ENCODE measurements around the gene ATPAF2. TPM values are rescaled to one million over a fixed set of nuclear protein-coding genes. Genes with fewer than 3 reads are reported as not detected.

The ATPAF2 gene
- polyA plus RNA-seq, 1 donor from 2014 or later, result 41.5 TPM

GRCh38 chr17:18055597-18055996 is 16.6 kb upstream of the ATPAF2 start:
- no peaks in the 10 kb centered on the region for H3K9me3 Mint-ChIP-seq
- no peak overlapping the region for H3K4me3 Mint-ChIP-seq
- no peaks in the 10 kb centered on the region for H3K4me1 Mint-ChIP-seq
- H3K36me3 Mint-ChIP-seq, result peaks cover 4% of the 10 kb centered on the region
- H3K27me3 Mint-ChIP-seq, result no peaks in the 10 kb centered on the region
- no peak overlapping the region for H3K27ac Mint-ChIP-seq

GRCh38 chr17:18045691-18046350 is 6.9 kb upstream of the ATPAF2 start:
- Mint-ChIP-seq H3K27me3 (no peaks in the 10 kb centered on the region), H3K27ac (peak overlapping the region in 1 of 3 donors; percentile 63), H3K36me3 (peaks cover 1% of the 10 kb centered on the region), H3K4me3 (no peak overlapping the region), H3K9me3 (no peaks in the 10 kb centered on the region), H3K4me1 (peaks cover 3 to 8% (median 5%) of the 10 kb centered on the region in 3 donors)

GRCh38 chr17:18044609-18045008 is 5.6 kb upstream of the ATPAF2 start:
- Mint-ChIP-seq H3K27me3 (no peaks in the 10 kb centered on the region), H3K9me3 (no peaks in the 10 kb centered on the region), H3K36me3 (no peaks in the 10 kb centered on the region), H3K4me3 (peak overlapping the region in 1 of 4 donors; percentile 19), H3K4me1 (peaks cover 5 to 16% (median 11%) of the 10 kb centered on the region in 3 donors), H3K27ac (no peak overlapping the region)

GRCh38 chr17:18043491-18043890 is 4.5 kb upstream of the ATPAF2 start:
- H3K27ac Mint-ChIP-seq, result peak overlapping the region in 1 of 3 donors; percentile 43
- H3K27me3 Mint-ChIP-seq, result no peaks in the 10 kb centered on the region
- H3K4me3 Mint-ChIP-seq, result peak overlapping the region in 1 of 4 donors; percentile 93
- H3K36me3 Mint-ChIP-seq, result no peaks in the 10 kb centered on the region
- no peaks in the 10 kb centered on the region for H3K9me3 Mint-ChIP-seq
- H3K4me1 Mint-ChIP-seq, result peaks cover 5 to 18% (median 10%) of the 10 kb centered on the region in 3 donors

GRCh38 chr17:18042983-18043382 is 4.0 kb upstream of the ATPAF2 start:
- Mint-ChIP-seq H3K27ac (peak overlapping the region in 1 of 3 donors; percentile 43), H3K9me3 (no peaks in the 10 kb centered on the region), H3K4me1 (peaks cover 10 to 22% (median 14%) of the 10 kb centered on the region in 3 donors)

GRCh38 chr17:18041776-18042175 is 2.8 kb upstream of the ATPAF2 start:
- Mint-ChIP-seq H3K36me3 (no peaks in the 10 kb centered on the region), H3K4me3 (peak overlapping the region in 1 of 4 donors; percentile 93), H3K27ac (peak overlapping the region in 1 of 3 donors; percentile 91), H3K9me3 (no peaks in the 10 kb centered on the region), H3K27me3 (no peaks in the 10 kb centered on the region), H3K4me1 (peaks cover 20 to 31% (median 23%) of the 10 kb centered on the region in 3 donors)

More at GRCh38 chr17:18042983-18043382, 4.0 kb upstream of the ATPAF2 start:
- Mint-ChIP-seq H3K4me3 (peak overlapping the region in 1 of 4 donors; percentile 93), H3K36me3 (no peaks in the 10 kb centered on the region), H3K27me3 (no peaks in the 10 kb centered on the region)

- Mint-ChIP-seq H3K4me1 (peaks cover 20 to 37% (median 23%) of the 10 kb centered on the region in 3 donors), H3K9me3 (no peaks in the 10 kb centered on the region), H3K27me3 (no peaks in the 10 kb centered on the region), H3K4me3 (peak overlapping the region; percentile 85 to 94 (median 93)), H3K27ac (peak overlapping the region; percentile 91 to 96 (median 92)), H3K36me3 (no peaks in the 10 kb centered on the region)
These were observed 1.4 kb upstream of the ATPAF2 start for GRCh38 chr17:18040261-18040858.

GRCh38 chr17:18039535-18040260 is 730 bp upstream of the ATPAF2 start:
- H3K27me3 Mint-ChIP-seq, result no peaks in the 10 kb centered on the region
- H3K27ac Mint-ChIP-seq, result peak overlapping the region; percentile 91 to 96 (median 92)
- no peaks in the 10 kb centered on the region for H3K36me3 Mint-ChIP-seq
- H3K4me3 Mint-ChIP-seq, result peak overlapping the region; percentile 93 to 99 (median 96)
- no peaks in the 10 kb centered on the region for H3K9me3 Mint-ChIP-seq
- peaks cover 20 to 38% (median 23%) of the 10 kb centered on the region in 3 donors for H3K4me1 Mint-ChIP-seq

GRCh38 chr17:18038149-18038850 is 668 bp downstream of the ATPAF2 start:
- Mint-ChIP-seq H3K4me3 (peak overlapping the region; percentile 93 to 99 (median 96)), H3K27me3 (no peaks in the 10 kb centered on the region), H3K4me1 (peaks cover 26 to 47% (median 27%) of the 10 kb centered on the region in 3 donors)

GRCh38 chr17:18037486-18037885 is 1.5 kb downstream of the ATPAF2 start:
- H3K36me3 Mint-ChIP-seq, result no peaks in the 10 kb centered on the region
- H3K4me3 Mint-ChIP-seq, result peak overlapping the region; percentile 93 to 99 (median 96)
- no peaks in the 10 kb centered on the region for H3K9me3 Mint-ChIP-seq
- H3K27me3 Mint-ChIP-seq, result no peaks in the 10 kb centered on the region
- peaks cover 32 to 52% (median 33%) of the 10 kb centered on the region in 3 donors for H3K4me1 Mint-ChIP-seq
- peak overlapping the region; percentile 80 to 96 (median 95) for H3K27ac Mint-ChIP-seq

More at GRCh38 chr17:18038149-18038850, 668 bp downstream of the ATPAF2 start:
- peak overlapping the region; percentile 80 to 96 (median 95) for H3K27ac Mint-ChIP-seq
- H3K9me3 Mint-ChIP-seq, result no peaks in the 10 kb centered on the region
- H3K36me3 Mint-ChIP-seq, result no peaks in the 10 kb centered on the region

- Mint-ChIP-seq H3K36me3 (no peaks in the 10 kb centered on the region), H3K9me3 (no peaks in the 10 kb centered on the region), H3K27ac (no peak overlapping the region), H3K4me3 (peak overlapping the region in 1 of 4 donors; percentile 13), H3K4me1 (peaks cover 29 to 43% (median 34%) of the 10 kb centered on the region in 3 donors), H3K27me3 (no peaks in the 10 kb centered on the region)
These were observed 3.3 kb downstream of the ATPAF2 start for GRCh38 chr17:18035704-18036103.

- Mint-ChIP-seq H3K27me3 (no peaks in the 10 kb centered on the region), H3K9me3 (no peaks in the 10 kb centered on the region), H3K4me1 (peaks cover 27 to 35% (median 29%) of the 10 kb centered on the region in 3 donors), H3K36me3 (no peaks in the 10 kb centered on the region), H3K27ac (peak overlapping the region in 1 of 3 donors; percentile 92), H3K4me3 (peak overlapping the region in 2 of 4 donors; percentile 40 to 81)
These were observed 5.4 kb downstream of the ATPAF2 start for GRCh38 chr17:18033442-18034099.

- no peak overlapping the region for H3K27ac Mint-ChIP-seq
- H3K4me1 Mint-ChIP-seq, result peaks cover 13 to 22% (median 14%) of the 10 kb centered on the region in 3 donors
- no peak overlapping the region for H3K4me3 Mint-ChIP-seq
- no peaks in the 10 kb centered on the region for H3K27me3 Mint-ChIP-seq
- H3K9me3 Mint-ChIP-seq, result no peaks in the 10 kb centered on the region
- H3K36me3 Mint-ChIP-seq, result no peaks in the 10 kb centered on the region
These were observed 7.0 kb downstream of the ATPAF2 start for GRCh38 chr17:18031955-18032354.

GRCh38 chr17:18028952-18029540 is 9.9 kb downstream of the ATPAF2 start:
- Mint-ChIP-seq H3K36me3 (peaks cover 7% of the 10 kb centered on the region), H3K27me3 (no peaks in the 10 kb centered on the region), H3K4me3 (no peak overlapping the region), H3K9me3 (no peaks in the 10 kb centered on the region), H3K4me1 (peaks cover 13 to 14% (median 13%) of the 10 kb centered on the region in 3 donors), H3K27ac (no peak overlapping the region)
